NCI-H748 (cell line): Measurements from ENCODE around the gene TFEB.
A peak's percentile ranks its signal among the peaks of the same experiment; 100 is the strongest.

Source experiments
- DNase-seq: peaks from one replicate; lab custom pipeline; 2025; ENCODE audit not compliant: unreplicated experiment; lab: John Stamatoyannopoulos, UW

Gene TFEB

DNA sequence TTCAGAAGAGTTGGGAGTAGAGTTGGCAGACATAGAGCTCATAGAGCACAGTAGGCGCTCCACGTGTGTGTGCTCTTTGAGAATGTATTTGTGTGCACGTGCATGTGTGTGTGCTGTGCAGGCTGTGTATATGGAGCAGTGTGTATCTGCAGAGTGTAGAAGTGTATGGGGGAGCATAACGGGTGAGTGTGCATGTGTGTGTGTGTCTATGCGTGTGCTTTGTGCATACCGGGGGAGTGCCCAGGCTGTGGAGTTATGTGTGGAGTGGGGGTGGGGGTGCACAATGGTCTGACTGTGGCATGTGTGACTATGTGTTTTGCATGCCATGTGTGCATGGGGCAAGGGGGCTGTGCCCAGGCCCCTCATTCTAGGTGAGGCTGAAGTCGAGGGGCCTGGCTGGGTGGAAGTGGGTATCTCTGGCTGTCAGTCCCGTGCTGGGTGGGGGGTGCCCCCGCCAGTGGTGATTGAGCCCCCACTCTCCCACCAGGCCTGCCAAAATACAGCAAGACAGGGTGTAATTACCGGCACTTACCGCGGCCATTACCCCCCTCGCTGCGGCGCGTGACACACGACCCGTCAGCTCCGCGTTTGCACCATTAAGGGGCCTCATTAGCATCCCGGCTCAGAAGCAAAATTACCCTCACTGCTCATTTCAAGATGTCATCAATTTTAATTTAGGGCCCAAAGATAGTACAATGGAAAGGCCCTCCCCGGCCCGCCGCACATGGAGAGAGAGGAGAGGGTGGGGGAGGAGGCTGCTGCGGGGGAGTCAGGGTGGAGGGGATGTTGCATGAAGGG lies 58.1 kb downstream of the TFEB start:
- peak; percentile 83 for DNase-seq

DNA sequence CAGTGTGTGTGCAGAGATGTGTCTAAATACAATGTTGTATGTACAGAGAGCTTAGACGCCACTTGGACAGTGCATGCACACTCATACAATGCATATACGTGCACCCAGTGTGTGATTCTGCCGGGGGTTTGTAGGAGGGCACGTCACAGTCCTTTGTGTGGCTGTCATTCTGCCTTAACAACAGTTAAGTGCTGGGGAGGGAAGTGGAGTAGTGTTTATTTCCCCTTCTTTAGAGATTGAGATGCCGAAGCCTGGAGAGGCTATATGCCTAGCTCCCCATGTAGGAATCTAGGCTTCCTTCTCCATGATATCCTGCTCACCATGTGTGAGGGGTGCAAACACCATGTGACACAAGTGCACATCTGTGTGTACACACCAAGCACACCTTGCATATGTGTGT lies 59.0 kb downstream of the TFEB start:
- no peak for DNase-seq

DNA sequence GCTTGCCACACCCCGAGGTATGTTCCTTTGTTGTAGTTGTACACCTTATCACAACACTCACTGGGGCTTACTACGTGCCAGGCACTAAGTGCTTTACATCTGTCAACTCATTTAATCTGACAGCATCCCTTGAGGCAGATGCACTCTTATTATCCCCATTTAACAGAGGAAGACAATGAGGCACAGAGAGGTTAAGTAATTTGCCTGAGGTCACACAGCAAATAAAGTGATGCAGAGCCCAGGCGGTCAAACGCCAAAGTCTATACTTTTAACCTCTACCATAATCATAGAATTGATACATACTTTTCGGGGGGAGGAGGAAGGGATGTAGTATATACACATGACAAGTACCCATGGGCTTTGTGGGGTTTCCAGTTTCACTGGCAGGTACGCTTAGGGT lies 59.4 kb downstream of the TFEB start:
- no peak for DNase-seq

- no peak for DNase-seq
These were observed 60.1 kb downstream of the TFEB start for GRCh38 chr6:41675176-41675775.

DNA sequence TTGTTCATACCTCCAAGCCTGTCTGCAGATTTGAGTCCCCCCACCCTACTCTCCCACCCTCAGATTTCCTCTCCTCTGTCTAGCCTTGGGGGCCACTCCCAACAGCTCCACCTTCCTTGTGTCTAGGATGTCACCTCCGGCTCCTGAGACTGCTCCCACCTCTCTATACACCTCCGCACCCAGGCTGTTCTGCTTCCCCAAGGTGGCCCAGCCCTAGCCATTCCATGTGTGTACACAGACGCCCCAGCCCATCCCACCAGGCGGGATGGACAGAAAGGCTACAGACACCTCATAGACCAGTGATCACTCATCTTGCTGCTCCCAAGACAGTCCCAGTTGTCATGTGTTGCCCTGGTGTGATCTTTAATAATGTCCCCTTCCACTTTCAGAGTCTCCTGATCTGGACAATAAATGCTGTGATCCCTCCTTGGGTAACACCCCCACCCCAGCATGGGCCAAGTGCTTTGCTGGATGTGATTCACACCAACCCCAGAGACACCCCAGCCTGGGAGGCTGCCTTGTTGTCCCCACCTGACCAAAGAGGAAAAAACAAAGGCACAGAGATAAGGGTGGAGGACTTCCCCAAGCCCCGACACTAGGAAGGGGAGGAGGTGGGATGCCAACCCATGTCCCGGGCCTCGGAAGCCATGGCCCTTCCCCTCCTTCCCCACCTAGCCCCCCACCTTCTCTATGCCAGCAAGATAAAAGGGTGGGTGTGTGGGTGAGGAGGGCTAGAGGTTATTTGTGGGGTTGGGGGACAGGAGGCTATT lies 61.0 kb downstream of the TFEB start:
- DNase-seq, result no peak

GRCh38 chr6:41673704-41674000 lies 61.8 kb downstream of the TFEB start:
- no peak for DNase-seq

DNA sequence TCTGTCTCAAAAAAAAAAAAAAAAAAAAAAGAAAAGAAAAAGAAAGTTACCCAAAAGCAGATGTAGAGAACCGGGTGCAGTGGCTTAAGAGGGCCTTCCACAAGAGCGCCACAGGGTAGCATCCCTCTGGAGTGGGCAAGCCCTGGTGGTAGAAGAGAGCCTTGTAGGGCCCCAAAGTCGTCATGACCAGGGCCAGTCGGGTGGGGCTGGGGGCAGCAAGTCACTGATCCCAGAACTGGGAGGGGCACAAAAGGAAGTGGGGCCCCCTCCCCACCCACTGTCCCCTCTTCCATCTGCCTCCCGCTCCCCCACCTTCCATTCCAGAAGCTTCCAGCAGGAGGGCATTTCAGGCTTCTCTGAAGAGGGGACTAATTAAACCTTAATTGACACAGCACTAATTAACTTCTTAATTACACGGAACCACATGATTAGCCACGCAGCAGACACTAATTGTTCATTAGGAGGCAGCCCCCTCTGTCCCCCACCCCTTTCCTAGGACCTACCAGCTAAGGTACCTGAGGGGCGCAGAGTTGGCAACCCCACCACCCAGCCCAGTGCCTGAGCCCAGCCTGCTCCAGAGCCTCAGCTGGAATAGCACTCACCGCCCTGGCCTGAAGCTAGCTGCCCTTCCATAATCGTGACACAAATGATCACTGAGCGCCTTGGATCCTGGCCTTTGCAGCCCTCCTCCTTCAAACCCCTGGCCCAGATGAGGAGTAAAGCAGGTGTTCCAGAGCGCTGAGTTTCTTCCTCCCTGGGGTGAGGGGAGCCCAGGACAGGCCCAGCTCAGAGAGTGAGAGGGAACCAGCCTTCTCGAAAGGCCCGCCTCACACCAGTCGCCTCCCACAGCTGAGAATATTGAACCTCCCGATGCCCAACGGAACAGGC lies 62.3 kb downstream of the TFEB start:
- no peak for DNase-seq

GRCh38 chr6:41672016-41672415 lies 63.4 kb downstream of the TFEB start:
- DNase-seq, result no peak

- no peak for DNase-seq
These were observed 64.0 kb downstream of the TFEB start for GRCh38 chr6:41671376-41671775.

DNA sequence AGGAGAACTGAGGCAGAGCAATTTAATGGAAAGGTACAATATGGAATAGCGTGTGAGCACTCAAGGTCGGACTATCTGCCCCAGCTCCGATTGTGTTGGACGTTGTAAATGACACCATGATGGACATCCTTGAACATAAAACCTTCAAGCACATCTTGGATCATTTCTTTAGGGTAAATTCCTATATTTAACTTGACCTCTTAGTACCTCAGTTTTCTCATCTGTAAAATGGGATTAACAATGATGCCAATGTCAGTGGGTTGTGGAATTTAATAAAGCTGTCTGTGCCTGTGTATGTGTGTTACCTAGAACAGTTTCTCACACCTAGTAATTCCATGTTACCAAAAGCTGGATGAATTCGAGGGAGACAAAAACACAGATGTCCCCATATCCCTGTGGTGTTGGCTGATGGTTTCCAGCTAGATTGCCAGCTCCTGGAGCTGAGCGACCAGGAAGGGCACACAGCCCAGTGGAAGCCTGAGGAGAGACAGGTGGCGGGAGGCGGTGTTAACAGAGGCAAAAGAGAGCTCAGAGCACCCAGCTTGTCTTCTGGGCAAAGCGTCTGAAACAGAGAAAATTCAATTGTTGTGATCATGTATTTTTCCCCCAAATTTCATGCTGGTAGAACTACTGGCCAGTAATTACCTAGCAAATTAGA lies 64.6 kb downstream of the TFEB start:
- DNase-seq, result peak; percentile 26

DNA sequence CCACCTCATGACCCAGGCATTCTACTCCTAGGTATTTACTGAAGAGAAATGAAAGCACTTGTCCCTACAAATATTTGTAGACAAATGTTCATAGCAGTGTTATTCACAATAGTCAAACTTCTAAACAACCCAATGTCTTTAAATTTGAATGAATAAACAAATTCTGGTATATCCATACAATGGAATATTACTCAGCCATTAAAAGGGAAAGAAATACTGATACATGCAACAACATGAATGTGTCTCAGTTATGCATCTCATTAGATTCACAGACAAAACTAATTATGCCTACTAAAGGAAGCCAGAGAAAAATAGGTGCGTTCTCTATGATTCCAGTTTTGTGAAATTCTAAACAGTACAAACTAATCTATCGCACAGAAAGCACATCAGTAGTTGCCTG lies 66.4 kb downstream of the TFEB start:
- no peak for DNase-seq

DNA sequence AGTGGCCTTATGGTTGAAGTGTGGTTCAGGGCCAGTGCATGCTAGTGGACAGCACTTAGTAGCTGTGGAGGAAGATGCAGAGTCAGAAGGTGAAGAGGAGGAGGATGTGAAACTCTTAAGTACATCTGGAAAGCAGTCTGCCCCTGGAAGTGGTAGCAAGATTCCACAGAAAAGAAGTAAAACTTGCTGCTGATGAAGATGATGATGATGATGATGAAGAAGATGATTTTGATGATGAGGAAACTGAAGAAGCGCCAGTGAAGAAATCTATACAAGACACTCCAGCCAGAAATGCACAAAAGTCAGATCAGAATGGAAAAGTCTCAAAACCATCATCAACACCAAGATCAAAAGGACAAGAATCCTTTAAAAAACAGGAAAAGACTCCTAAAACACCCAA lies 68.2 kb downstream of the TFEB start:
- DNase-seq, result no peak

DNA sequence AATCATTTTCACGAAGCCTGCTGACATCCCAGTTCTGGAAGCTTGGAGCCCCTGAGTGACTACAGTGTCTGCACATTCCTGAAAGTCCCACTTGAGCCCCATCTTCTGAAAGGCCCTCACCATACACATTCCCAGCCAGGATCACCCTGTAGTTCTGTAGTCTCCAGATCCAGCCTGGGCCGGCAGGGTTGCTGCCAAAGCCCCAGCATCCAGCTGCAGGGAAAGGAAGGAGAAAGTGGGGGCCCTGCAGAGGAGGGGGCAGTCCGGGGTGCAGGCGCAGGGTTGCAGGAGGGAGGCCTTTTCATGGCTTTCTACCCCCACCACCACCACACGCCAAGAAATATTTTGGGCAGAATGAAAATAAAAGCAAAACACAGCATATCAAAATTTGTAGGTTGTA lies 71.1 kb downstream of the TFEB start:
- no peak for DNase-seq

- DNase-seq, result no peak
These were observed 71.8 kb downstream of the TFEB start for GRCh38 chr6:41663568-41663967.

GRCh38 chr6:41659935-41660334 lies 75.5 kb downstream of the TFEB start:
- peak; percentile 43 for DNase-seq

- DNase-seq, result no peak
These were observed 76.8 kb downstream of the TFEB start for GRCh38 chr6:41658636-41659035.

DNA sequence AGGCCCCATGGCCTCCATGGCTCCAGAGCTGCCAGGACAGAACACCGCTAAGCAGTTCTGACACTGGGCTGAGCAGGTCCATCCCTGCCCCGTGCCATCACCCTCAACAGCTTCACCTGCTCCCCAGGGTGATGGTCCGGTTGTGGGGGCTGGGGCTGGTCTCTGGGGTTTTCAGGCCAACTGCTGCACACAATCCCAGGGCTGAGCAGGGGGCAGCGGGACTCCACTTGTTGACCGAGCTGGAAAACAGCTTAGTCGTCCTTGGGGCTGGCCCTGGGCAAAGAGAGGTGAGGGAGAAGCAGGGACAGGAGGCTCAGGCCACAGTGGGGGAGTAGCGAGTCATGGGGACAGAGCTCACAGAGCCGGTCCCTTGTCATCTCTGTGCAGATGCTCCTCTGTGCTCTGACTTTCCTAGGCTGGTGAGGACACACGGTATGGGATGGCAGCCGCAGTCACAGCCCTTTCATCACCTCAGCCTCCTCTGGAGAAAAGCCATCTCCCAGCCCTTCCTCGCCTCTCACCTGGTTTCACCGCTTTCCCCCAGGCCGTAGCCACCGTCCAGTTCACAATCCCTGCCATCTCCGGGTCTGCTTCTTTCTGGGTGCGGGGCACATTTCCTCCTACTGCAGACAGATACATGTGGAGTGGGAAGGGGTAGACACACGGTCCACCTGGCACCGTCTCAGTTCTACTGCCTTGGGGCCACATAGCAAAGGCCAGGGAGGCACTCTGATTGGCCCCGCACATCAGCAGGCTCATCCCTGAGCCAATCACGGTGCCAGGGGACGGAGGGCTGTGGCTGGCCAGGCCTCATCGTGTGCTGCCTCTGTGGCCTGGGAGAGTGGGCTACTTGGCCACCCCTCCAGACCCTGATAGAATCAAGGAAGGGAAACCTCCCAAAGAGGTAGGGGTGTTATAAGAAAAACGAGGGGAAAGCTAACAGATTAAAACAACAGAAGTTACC lies 78.0 kb downstream of the TFEB start:
- no peak for DNase-seq

- DNase-seq, result no peak
These were observed 79.3 kb downstream of the TFEB start for GRCh38 chr6:41656002-41656691.

GRCh38 chr6:41655646-41656001 lies 79.8 kb downstream of the TFEB start:
- no peak for DNase-seq
